Dermis microvascular lymphatic vessel endothelial cell (primary cell): ENCODE measurements around the gene SRC. TPM values are rescaled to one million over a fixed set of nuclear protein-coding genes. Genes with fewer than 3 reads are reported as not detected.

Experiments used
- DNase-seq, 2 donors: peaks; one replicate each; pipeline versions ENCODE4 v3.0.0 to v3.0.0-alpha.2; 2010; ENCODE audit warnings: low read depth in 2 of 2
- total RNA-seq: library from RNA; depleted of rRNA; stranded (reverse); fragments of >200 nt; gene quantifications from 2 replicates; pipeline ENCODE4 v1.2.1, GENCODE V29; 2014

Gene SRC
- total RNA-seq, 1 donor from 2014 or later, result 3.7 TPM

DNA sequence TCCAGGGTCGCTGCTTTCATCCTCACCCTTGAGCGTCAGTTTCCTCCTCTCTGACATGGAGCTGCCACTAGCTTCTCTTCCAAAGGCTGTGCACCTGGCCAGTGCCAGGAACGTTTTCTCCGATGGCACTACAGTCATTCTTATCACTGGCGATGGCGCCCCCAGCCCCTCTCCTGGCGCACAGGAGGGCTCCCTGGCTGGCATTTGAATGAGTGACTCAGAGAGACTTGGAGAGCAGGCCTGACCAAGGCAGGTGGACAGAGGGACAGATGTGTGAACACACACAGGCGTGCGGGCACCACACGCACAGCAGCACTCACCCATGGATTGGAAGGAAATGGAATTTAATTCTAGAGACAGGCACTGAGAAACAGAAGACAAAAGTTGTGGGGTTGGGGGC lies 77.6 kb downstream of the SRC start:
- no peak for DNase-seq

- DNase-seq, result no peak
These were observed 78.3 kb downstream of the SRC start for GRCh38 chr20:37424062-37424851.

DNA sequence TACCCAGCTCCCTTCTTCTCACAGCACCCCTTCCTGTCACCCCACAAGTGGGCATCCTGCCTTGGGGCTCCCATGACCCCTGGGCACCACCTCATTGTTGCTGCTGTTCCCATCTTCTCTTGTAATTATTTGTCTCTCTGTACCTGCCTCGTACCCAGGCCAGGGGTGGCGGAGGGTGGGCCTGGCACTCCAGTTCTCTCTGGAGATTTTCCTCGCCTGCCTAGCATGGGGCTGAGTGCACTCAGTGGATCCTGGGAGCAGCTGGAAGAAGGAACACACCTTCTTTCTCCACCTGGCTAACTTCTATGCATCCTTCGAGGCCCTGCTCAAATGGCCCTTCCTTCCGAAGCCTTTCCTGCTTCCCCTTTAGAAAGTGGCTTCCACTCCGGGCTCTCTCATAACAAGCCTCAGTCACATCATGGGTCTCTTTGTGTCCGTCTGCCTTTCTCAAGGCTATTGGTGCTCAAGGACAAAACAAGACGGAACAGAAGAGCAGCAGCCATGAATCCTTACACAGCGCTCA lies 79.2 kb downstream of the SRC start:
- DNase-seq, result no peak

- no peak for DNase-seq
These were observed 80.2 kb downstream of the SRC start for GRCh38 chr20:37426106-37426505.

DNA sequence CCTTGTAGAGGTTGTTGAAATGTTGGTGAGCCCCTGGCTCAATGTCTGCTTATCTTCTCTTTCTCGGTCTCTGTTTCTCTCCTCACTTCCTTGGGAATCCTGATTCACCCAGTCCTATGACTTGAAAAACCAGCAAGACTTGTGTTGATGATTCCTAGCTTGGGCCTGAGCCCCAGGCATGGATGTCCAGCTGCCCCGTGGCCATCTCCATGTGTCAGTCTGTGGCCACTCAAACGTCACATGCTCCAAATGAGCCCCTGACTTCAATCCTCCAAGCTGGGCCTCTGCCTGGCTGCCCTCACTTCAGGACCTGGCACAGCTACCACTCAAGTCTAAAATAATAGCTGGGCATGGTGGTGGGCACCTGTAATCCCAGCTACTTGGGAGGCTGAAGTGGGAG lies 81.0 kb downstream of the SRC start:
- no peak for DNase-seq

DNA sequence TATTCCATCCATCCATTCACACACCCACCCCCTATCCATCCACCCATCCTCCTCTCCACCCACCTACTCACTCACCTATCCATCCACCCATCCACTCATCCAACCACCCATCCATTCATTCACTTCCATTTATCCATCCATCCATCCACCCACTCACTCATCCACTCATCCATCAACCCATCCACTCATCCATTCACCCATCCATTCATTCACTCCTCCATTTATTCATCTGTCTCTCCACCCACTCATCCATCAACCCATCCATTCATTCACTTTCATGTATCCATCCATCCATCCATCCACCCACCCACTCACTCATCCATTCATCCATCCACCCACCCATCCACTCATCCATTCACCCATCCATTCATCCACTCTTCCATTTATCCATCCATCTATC lies 84.1 kb downstream of the SRC start:
- DNase-seq, result no peak

GRCh38 chr20:37430778-37431460 lies 85.0 kb downstream of the SRC start:
- no peak for DNase-seq

DNA sequence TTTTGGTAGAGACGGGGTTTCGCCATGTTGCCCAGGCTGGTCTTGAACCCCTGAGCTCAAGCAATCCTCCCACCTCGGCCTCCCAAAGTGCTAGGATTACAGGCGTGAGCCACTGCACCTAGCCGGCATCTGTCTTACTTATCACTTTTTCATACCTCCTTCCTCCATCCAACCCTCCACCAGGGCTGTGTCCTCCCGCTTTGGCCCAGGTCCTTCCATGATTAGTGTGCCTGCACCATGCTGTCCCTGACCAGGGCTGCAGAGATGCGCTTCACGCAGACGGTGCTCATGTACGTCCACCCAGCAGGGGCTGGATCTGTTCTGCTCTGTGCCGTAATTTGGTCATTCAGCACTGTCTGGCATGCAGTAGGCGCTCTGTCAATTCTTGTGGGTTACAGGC lies 85.8 kb downstream of the SRC start:
- no peak for DNase-seq

DNA sequence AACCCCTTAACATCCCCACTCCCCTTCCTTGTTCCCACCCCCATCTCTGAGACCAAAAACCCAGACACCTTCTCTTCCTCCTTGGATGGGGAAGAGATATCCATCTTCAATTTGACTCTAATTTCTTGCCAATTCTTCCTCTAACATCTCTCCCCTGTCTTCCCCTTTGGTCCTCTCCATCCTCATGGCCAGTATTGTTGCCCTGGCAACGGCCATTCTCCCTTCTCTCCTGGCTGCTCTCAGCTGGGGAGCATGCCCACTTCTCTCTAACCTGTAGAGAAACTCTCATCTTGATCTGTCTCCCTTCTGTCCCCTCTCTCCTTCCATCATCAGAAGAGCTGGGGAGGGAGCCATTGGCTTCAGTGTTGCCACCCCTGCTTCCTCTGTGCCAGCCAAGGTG lies 86.7 kb downstream of the SRC start:
- no peak for DNase-seq

DNA sequence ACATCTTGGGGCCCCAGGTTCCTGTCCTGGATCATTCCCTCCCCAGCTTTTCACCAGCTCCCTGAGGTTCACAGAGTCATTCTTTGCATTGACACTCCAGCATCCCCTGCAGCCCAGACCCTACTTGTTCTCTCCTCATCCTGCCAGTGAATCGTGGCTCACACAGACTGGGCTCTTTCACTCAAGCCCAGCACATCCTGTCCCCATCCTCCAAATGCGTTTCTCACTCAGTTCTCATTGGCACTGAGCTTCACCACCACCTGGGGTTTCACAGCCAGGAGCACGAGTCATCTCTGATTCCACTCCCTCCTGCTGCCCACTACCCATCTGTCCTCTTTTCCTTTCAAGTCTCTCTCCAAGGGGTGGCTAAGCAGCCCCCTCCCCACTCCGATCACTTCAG lies 89.7 kb downstream of the SRC start:
- DNase-seq, result no peak

DNA sequence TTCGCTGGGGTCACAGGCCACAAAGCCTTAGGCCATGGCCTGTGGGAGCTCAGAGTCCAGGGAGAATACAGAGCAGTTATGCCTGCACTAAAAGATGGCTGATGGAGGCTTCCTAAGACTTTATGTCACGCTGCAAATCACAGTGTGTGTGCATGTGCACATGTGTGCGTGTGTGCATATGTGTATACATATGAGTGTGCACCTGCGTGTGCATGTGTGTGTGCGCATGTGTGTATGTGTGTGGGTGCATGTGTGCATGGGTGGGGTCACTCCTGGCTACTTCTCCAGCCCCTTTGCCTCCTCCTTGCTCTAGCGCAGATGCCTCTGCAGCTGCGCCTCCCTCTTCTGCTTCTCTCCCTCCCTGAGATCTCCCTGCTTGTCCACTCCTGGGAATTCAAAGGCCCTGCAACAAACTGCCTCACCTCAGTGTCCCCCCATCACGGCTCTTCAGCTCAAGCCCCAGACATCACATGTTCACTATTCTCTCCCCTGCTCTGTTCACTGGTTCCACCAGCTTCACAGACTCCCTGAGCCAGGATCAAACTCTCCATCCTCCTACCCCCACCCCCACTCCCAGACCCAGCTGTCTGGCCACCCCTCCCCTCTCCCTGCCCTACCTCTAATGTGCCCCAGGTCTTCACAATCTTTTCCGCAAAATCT lies 90.7 kb downstream of the SRC start:
- DNase-seq, result no peak

- no peak for DNase-seq
These were observed 91.7 kb downstream of the SRC start for GRCh38 chr20:37437676-37438075.

DNA sequence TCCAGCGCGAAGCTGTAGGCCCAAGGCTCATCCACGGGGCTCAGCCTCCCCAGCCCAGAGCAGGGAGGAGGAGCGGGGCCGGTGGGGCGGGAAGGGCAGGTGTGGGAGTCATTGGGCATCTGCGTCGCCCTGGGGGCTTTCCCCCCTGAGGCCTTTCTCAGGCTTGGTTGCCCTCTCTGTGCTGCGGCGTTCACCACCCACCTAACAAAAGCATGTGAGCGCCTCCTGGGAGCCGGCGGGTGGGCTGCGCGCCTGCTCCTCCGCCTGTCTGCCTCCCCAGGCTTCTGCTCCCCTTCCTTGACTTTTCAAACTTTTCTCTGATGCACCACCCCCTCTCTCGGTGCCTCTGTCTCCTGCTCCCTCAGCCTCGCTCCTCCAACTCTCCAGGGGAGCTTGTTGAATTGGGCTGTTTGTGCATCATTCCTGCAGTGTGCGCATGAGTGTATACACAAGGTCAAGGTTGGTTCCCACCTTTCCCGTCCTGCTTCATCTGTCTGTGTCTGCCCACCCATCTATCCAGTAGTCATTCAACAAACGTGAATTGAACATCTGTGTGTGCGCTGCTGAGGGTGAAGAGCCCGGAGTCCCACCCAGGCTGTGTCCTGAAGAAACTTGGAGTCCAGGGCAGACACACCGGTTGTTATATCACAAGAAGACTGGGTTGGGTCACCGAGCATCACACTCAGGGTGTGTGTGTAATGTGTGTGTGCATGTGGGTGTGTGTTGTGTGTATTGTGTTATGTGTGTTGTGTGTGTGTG lies 92.7 kb downstream of the SRC start:
- DNase-seq, result no peak

- no peak for DNase-seq
These were observed 93.4 kb downstream of the SRC start for GRCh38 chr20:37439223-37439933.

DNA sequence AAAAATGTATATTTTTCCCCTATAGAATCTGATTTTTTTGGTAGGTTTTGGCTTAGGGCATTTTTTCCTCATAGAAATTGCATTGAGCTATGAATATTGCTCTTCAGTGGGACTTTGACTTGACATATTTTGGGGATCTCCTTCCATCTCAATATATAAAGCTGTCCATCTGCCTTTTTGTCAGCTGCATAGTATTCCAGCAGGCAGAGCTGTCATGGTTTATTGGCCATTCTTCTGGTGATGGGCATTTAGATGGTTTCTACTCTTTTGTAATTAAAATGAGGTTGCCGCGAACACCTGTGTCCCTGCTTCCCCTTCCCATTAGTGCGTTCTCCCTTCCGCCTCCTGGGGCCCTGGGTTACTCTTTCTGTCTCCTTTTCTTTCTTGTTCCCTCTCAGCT lies 95.1 kb downstream of the SRC start:
- no peak for DNase-seq

- DNase-seq, result no peak
These were observed 96.6 kb downstream of the SRC start for GRCh38 chr20:37442547-37442946.

DNA sequence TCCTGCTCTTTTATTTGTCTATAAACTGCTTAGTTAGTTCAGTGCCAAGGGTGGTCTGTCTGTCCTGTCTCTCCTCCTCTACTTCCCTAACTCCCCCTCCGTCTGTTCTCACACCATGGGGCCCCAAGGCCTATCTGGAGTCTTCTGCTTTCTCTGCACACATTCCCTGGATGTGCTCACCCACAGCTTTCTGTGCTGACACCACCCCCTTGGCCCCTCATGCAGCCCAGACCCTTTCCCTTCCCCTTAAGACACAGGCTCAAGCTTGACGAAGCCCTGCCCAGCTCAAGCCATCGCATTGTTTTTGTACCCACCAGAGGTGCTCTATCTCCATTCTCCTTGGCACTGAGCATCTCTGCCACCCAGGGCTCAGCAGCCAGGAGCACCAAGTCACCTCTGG lies 97.0 kb downstream of the SRC start:
- no peak for DNase-seq

GRCh38 chr20:37443596-37443995 lies 97.7 kb downstream of the SRC start:
- DNase-seq, result no peak

- DNase-seq, result no peak
These were observed 99.1 kb downstream of the SRC start for GRCh38 chr20:37445041-37445440.

- no peak for DNase-seq
These were observed 100.5 kb downstream of the SRC start for GRCh38 chr20:37446286-37447032.
